ENCODE data around the gene LRG1. TPM values are rescaled to one million over a fixed set of nuclear protein-coding genes. Genes with fewer than 3 reads are reported as not detected.
A peak's percentile ranks its signal among the peaks of the same experiment; 100 is the strongest.

The LRG1 gene
- total and polyA plus RNA-seq, 9 of the 15 experiments (the other 6 are each of a cell fraction or from before 2014, with no cell fraction given) = 1.5 to 11.9 (median 8.7) TPM

GRCh38 chr19:4585556-4585955 is 45.7 kb upstream of the LRG1 start (continued):
- no peak for TF ChIP-seq ZMIZ1 (IDR thresholded peaks at IDR 0.05; ENCODE audit: low read depth in 2 of 2, low read length in 2 of 2)
- no peak for TF ChIP-seq CCAR2 (IDR thresholded peaks at IDR 0.05; ENCODE audit: low read depth, low read length)
- peak in 1 of 2 experiments; percentile 84; a peak in 2 of 4 replicates for TF ChIP-seq RCOR1 (IDR thresholded peaks at IDR 0.05; ENCODE audit: borderline replicate concordance in 1 of 2, low read depth in 2 of 2, low read length in 2 of 2)
- no peak for TF ChIP-seq NFRKB (IDR thresholded peaks at IDR 0.05; ENCODE audit: low read depth)
- TF ChIP-seq CBFB (CRISPR knock-in tag; IDR thresholded peaks at IDR 0.05) = no peak
- no peak for TF ChIP-seq SIX5 (IDR thresholded peaks at IDR 0.05; ENCODE audit: borderline replicate concordance in 1 of 2, insufficient read depth in 1 of 2, low read depth in 1 of 2, low read length in 2 of 2)
- peak; percentile 54; the same call in 1 of the 2 replicates for TF ChIP-seq CBX1 (IDR thresholded peaks at IDR 0.05; ENCODE audit: low read depth)
- no peak for TF ChIP-seq RB1 (IDR thresholded peaks at IDR 0.05; ENCODE audit: low read depth)
- TF ChIP-seq NFYB (IDR thresholded peaks at IDR 0.05; ENCODE audit: extremely low read depth, insufficient read length) = no peak
- TF ChIP-seq ZBTB8A (IDR thresholded peaks at IDR 0.05; ENCODE audit: partially characterized antibody) = no peak
- no peak for TF ChIP-seq ILK (tag; IDR thresholded peaks at IDR 0.05; ENCODE audit: borderline replicate concordance, low read depth)
- no peak for TF ChIP-seq TCF3 (CRISPR knock-in tag; IDR thresholded peaks at IDR 0.05)
- no peak for TF ChIP-seq NFIC (IDR thresholded peaks at IDR 0.05)
- no peak for TF ChIP-seq TGIF2 (CRISPR knock-in tag; IDR thresholded peaks at IDR 0.05)
